Tibial artery (tissue), 4 donors: ENCODE data around the gene ZNF441.
"Not testable (repeated sequence)": the region's sequence is repeated elsewhere in the genome, so short reads cannot be mapped to it uniquely, and the experiment has no call there.

Experiments used
- DNase-seq, 2 donors: peaks; one replicate each; pipeline ENCODE4 v3.0.0-alpha.2; 2019
- H3K27ac ChIP-seq, 2 donors: fragments of 200-600 bp; sonication (generic) in 1 of 2; 1 replicate in 1 of 2; 2 replicates in 1 of 2; pipeline ENCODE4 v1.5.1; 2018 to 2019; ENCODE audit warnings: mild to moderate bottlenecking in 1 of 2
- H3K27me3 ChIP-seq, 2 donors: fragments of 200-600 bp; sonication (generic) in 1 of 2; one replicate each; pipeline versions ENCODE4 v1.5.1 to v1.6.0; 2016 to 2019
- H3K36me3 ChIP-seq, 3 donors: fragments of 200-600 bp; sonication (generic) in 2 of 3; one replicate each; pipeline ENCODE4 v1.5.1; 2016 to 2019; ENCODE audit warnings: mild to moderate bottlenecking in 2 of 3
- H3K4me1 ChIP-seq, 4 donors: fragments of 200-600 bp; sonication (generic) in 2 of 4; 1 replicate in 3 of 4; 2 replicates in 1 of 4; pipeline ENCODE4 v1.5.1; 2016 to 2019
- H3K4me3 ChIP-seq, 2 donors: fragments of 200-600 bp; sonication (generic) in 1 of 2; 1 replicate in 1 of 2; 2 replicates in 1 of 2; pipeline ENCODE4 v1.5.1; 2018 to 2019; ENCODE audit warnings: mild to moderate bottlenecking in 2 of 2
- H3K9me3 ChIP-seq, 3 donors: fragments of 200-600 bp; sonication (generic) in 1 of 3; one replicate each; pipeline ENCODE4 v1.5.1; 2016 to 2019
- intact Hi-C: fragments of 100-400 bp; cut with DNase I; formaldehyde crosslinking; loops from one replicate; pipeline ENCODE4 v1.15.0; 2023; ENCODE audit warnings: low total_unique reads
- TF ChIP-seq, protein P1 (sequence below), 2 experiments: fragments of 200-600 bp in 1 of 2; fragments of 450-650 bp in 1 of 2; IDR thresholded peaks; one replicate each; pipeline ENCODE4 v1.5.1; 2017 to 2019; ENCODE audit warnings: antibody characterized with exemption in 2 of 2, mild to moderate bottlenecking in 1 of 2, moderate library complexity in 1 of 2

Gene ZNF441

DNA sequence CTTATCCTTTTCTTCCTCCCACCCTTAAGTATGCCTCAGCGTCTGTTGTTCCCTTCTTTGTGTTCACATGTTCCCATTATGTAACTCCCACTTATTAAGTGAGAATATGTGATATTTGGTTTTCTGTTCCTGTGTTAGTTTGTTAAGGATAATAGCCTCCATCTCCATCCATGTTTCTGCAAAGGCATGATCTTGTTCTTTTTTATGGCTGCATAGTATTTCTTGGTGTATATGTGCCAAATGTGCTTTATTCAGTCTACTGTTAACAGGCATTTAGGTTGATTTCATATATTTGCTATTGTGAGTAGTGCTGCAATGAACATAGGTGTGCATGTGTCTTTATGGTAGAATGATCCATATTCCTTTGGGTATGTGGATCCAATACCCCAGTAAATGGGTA is 3.2 kb upstream of the ZNF441 start:
- no peak for DNase-seq
- no peaks in the 10 kb centered on the region for H3K27me3 ChIP-seq
- H3K36me3 ChIP-seq, result no peaks in the 10 kb centered on the region
- no peaks in the 10 kb centered on the region for H3K9me3 ChIP-seq
- H3K4me1 ChIP-seq, result peaks cover 0 to 14% (median 12%) of the 10 kb centered on the region in 4 donors
- no peak overlapping the region for H3K4me3 ChIP-seq
- TF ChIP-seq, protein P1, sequence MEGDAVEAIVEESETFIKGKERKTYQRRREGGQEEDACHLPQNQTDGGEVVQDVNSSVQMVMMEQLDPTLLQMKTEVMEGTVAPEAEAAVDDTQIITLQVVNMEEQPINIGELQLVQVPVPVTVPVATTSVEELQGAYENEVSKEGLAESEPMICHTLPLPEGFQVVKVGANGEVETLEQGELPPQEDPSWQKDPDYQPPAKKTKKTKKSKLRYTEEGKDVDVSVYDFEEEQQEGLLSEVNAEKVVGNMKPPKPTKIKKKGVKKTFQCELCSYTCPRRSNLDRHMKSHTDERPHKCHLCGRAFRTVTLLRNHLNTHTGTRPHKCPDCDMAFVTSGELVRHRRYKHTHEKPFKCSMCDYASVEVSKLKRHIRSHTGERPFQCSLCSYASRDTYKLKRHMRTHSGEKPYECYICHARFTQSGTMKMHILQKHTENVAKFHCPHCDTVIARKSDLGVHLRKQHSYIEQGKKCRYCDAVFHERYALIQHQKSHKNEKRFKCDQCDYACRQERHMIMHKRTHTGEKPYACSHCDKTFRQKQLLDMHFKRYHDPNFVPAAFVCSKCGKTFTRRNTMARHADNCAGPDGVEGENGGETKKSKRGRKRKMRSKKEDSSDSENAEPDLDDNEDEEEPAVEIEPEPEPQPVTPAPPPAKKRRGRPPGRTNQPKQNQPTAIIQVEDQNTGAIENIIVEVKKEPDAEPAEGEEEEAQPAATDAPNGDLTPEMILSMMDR (IDR thresholded peaks at IDR 0.05), result no peak
- H3K27ac ChIP-seq, result no peak overlapping the region
- intact Hi-C loops, result no loop called here

DNA sequence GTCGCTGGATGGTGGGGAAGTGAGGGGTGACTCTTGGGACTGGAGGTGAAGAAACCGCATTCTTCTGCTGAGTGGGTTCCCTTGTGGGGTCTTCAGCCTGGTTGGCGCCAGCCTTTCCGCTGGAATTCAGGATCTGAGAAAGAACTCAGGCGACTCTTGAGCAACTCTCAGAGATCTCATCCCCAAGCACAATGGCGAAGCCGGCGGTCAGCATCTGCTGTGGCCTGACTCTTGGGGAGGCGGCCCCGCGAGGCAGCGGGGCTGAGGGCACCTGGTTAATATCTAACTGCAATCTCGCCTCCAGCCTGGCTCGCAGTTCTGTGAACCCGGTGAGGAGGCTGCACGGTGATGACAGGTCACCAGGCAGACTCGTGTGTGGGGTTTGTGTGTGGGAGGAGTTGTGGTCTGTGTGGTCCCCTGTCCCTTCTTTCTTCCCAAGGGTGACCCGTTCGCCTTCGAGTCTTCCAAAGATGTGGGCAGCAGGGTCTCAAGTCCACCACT is 883 bp downstream of the ZNF441 start:
- intact Hi-C loops, result no loop called here
- peak; percentile 45 to 66 for DNase-seq

DNA sequence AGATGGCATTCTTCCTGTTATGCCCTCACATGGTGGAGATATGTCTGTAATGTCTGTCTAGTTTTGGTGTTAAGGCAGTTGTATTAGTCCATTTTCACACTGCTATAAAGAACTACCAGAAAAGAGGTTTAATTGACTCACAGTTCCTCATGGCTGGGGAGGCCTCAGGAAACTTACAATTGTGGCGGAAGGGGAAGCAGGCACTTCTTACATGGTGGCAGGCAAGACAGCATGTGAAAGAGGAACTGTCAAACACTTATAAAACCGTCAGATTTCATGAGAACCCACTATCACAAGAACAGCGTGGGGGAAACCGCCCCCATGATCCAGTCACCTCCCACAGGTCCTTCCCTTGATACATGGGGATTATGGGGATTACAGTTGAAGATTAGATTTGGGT is 3.2 kb downstream of the ZNF441 start:
- no peak for DNase-seq
- H3K4me3 ChIP-seq, result no peak overlapping the region
- H3K4me1 ChIP-seq, result peaks cover 0 to 18% (median 14%) of the 10 kb centered on the region in 4 donors
- no peaks in the 10 kb centered on the region for H3K27me3 ChIP-seq
- peaks cover 0 to 26% (median 8%) of the 10 kb centered on the region in 3 donors for H3K9me3 ChIP-seq
- TF ChIP-seq, protein P1 (IDR thresholded peaks at IDR 0.05), result no peak
- H3K27ac ChIP-seq, result no peak overlapping the region
- intact Hi-C loops, result no loop called here
- H3K36me3 ChIP-seq, result peaks cover 0 to 13% (median 4%) of the 10 kb centered on the region in 3 donors

More for the DNA sequence above, 883 bp downstream of the ZNF441 start:
- Histone ChIP-seq H3K36me3 (peaks cover 0 to 7% (median 0%) of the 10 kb centered on the region in 3 donors), H3K27me3 (no peaks in the 10 kb centered on the region), H3K27ac (peak overlapping the region; percentile 97), H3K9me3 (peaks cover 0 to 8% (median 0%) of the 10 kb centered on the region in 3 donors), H3K4me1 (peaks cover 0 to 18% (median 14%) of the 10 kb centered on the region in 4 donors), H3K4me3 (peak overlapping the region; percentile 82 to 85)
- TF ChIP-seq, protein P1 (IDR thresholded peaks at IDR 0.05), result no peak

DNA sequence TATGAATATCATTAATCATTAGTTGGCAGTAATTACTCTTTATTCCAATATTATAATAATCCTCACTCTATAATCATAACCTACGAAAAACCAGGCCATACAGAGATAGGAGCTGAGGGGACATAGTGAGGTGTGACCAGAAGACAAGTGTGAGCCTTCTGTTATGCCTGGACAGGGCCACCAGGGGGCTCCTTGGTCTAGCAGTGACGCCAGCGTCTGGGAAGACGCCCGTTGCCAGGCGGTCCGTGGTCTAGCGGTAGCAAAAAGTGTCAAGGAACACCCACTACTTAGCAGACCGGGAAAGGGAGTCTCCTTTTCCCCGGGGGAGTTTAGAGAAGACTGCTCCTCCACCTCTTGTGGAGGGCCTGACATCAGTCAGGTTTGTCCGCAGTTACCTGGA is 4.7 kb downstream of the ZNF441 start:
- DNase-seq, H3K4me3 ChIP-seq, H3K27me3 ChIP-seq, H3K27ac ChIP-seq, intact Hi-C loops: not testable (repeated sequence)
- Histone ChIP-seq H3K36me3 (peaks cover 1 to 26% (median 11%) of the 10 kb centered on the region in 3 donors), H3K9me3 (peaks cover 0 to 41% (median 21%) of the 10 kb centered on the region in 3 donors), H3K4me1 (peaks cover 0 to 15% (median 12%) of the 10 kb centered on the region in 4 donors)

DNA sequence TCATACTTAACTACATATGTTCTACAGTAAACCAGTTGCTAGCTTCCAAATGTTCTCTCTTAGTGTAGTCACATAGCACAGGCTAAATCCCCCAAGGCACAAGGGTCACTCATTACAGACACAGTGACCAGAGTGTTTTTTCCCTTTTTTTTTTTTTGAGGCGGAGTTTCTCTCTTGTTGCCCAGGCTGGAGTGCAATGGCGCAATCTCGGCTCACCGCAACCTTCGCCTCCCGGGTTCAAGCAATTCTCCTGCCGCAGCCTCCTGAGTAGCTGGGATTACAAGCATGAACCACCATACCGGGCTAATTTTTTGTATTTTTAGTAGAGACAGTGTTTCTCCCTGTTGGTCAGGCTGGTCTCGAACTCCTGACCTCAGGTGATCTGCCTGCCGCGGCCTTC is 9.9 kb downstream of the ZNF441 start:
- H3K27me3 ChIP-seq, DNase-seq, H3K4me3 ChIP-seq, H3K27ac ChIP-seq, H3K4me1 ChIP-seq, intact Hi-C loops: not testable (repeated sequence)
- Histone ChIP-seq H3K9me3 (peaks cover 3 to 93% (median 57%) of the 10 kb centered on the region in 3 donors), H3K36me3 (peaks cover 53 to 78% (median 63%) of the 10 kb centered on the region in 3 donors)

DNA sequence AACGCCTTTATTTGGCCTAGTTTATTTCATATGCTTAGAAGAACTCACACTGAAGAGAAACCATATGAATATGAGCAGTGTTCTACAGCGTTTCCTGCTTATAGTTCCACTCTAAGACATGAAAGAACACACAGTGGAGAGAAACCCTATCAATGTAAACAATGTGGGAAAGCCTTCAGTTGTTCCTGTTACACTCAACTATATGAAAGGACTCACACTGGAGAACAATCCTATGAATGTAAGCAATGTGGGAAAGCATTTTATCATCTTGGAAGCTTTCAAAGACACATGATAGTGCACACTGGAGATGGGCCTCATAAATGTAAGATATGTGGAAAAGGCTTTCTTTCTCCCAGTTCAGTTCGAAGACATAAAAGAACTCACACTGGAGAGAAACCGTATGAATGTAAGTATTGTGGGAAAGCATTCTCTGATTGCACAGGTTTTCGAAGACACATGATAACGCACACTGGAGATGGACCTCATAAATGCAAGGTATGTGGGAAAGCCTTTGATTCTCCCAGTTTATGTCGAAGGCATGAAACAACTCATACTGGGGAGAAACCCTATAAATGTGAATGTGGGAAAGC is 13.7 kb downstream of the ZNF441 start:
- intact Hi-C loops, result loop anchor here (5.0 kb wide), 1 partner anchor 1747 kb away; no protein-coding TSS in a partner anchor
- no peak overlapping the region for H3K27ac ChIP-seq
- no peaks in the 10 kb centered on the region for H3K4me1 ChIP-seq
- no peak overlapping the region for H3K4me3 ChIP-seq
- H3K36me3 ChIP-seq, result peaks cover 70 to 93% (median 90%) of the 10 kb centered on the region in 3 donors
- peaks cover 6 to 100% (median 74%) of the 10 kb centered on the region in 3 donors for H3K9me3 ChIP-seq
- TF ChIP-seq, protein P1 (IDR thresholded peaks at IDR 0.05), result no peak
- no peak for DNase-seq
- no peaks in the 10 kb centered on the region for H3K27me3 ChIP-seq
